ENCODE data around the gene ACTR8.
A peak's percentile ranks its signal among the peaks of the same experiment; 100 is the strongest.

Gene ACTR8

GRCh38 chr3:53887446-53887845, 5.5 kb upstream of the ACTR8 start:
- no peak for TF ChIP-seq EZH2 (IDR thresholded peaks at IDR 0.05; ENCODE audit: borderline replicate concordance, low read depth, low read length, severe bottlenecking)
- no peak for TF ChIP-seq CTCF (IDR thresholded peaks at IDR 0.05; ENCODE audit: borderline replicate concordance, extremely low read depth, low read length, poor library complexity, severe bottlenecking)
- H3K4me1 ChIP-seq (ENCODE audit: insufficient read depth, low read length): peaks cover 5% of the 10 kb centered on the region; the same call in 1 of the 2 replicates
- no peak overlapping the region for H3K4me3 ChIP-seq (ENCODE audit: low read depth in 1 of 2, low read length in 2 of 2)
- H3K27me3 ChIP-seq (ENCODE audit: insufficient read depth, low read length, poor library complexity): peaks cover 25% of the 10 kb centered on the region
- no peaks in the 10 kb centered on the region for H3K9me3 ChIP-seq (ENCODE audit: insufficient read depth, low read length, severe bottlenecking)
- no peak for DNase-seq
- H2AFZ ChIP-seq (ENCODE audit: low read depth, low read length): no peak overlapping the region
- H3K27ac ChIP-seq (ENCODE audit: low read length): no peak overlapping the region
- H3K36me3 ChIP-seq (ENCODE audit: insufficient read depth, low read length): no peaks in the 10 kb centered on the region
- H4K20me1 ChIP-seq (ENCODE audit: insufficient read depth, low read length): no peaks in the 10 kb centered on the region
- H3K79me2 ChIP-seq (ENCODE audit: insufficient read depth, low read length): no peaks in the 10 kb centered on the region
- no peak overlapping the region for H3K4me2 ChIP-seq (ENCODE audit: insufficient read depth, low read length)
- ATAC-seq (ENCODE audit: insufficient read depth, low read depth): peak; percentile 77
- no peak overlapping the region for H3K9ac ChIP-seq (ENCODE audit: low read depth, low read length)

GRCh38 chr3:53885239-53885638, 3.3 kb upstream of the ACTR8 start:
- Histone ChIP-seq H4K20me1 (ENCODE audit: insufficient read depth, low read length) (no peaks in the 10 kb centered on the region), H3K4me1 (ENCODE audit: insufficient read depth, low read length) (peaks cover 19% of the 10 kb centered on the region), H3K4me3 (ENCODE audit: low read depth in 1 of 2, low read length in 2 of 2) (no peak overlapping the region), H3K79me2 (ENCODE audit: insufficient read depth, low read length) (peaks cover 13% of the 10 kb centered on the region), H3K36me3 (ENCODE audit: insufficient read depth, low read length) (peaks cover 5% of the 10 kb centered on the region; the same call in 1 of the 2 replicates), H2AFZ (ENCODE audit: low read depth, low read length) (no peak overlapping the region), H3K4me2 (ENCODE audit: insufficient read depth, low read length) (no peak overlapping the region), H3K9ac (ENCODE audit: low read depth, low read length) (no peak overlapping the region), H3K27ac (ENCODE audit: low read length) (no peak overlapping the region), H3K27me3 (ENCODE audit: insufficient read depth, low read length, poor library complexity) (peaks cover 22% of the 10 kb centered on the region), H3K9me3 (ENCODE audit: insufficient read depth, low read length, severe bottlenecking) (no peaks in the 10 kb centered on the region)
- TF ChIP-seq CTCF (IDR thresholded peaks at IDR 0.05; ENCODE audit: borderline replicate concordance, extremely low read depth, low read length, poor library complexity, severe bottlenecking) (no peak), EZH2 (IDR thresholded peaks at IDR 0.05; ENCODE audit: borderline replicate concordance, low read depth, low read length, severe bottlenecking) (no peak)
- ATAC-seq (ENCODE audit: insufficient read depth, low read depth) (no peak), DNase-seq (no peak)

DNA sequence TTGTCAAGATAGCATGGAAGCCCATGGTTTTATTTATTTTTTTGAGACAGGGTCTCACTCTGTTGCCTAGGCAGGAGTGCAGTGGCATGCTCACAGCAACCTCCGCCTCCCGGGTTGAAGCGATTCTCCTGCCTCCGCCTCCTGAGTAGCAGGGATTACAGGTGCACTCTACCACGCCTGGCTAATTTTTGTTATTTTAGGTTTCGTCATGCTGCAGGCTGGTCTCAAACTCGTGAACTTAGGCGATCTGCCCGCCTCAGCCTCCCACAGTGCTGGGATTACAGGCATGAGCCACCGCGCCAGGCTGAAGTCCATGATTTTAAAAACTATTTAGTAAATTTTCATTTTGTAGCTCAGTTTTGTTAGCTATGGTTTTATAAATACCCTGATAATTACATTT, 2.7 kb upstream of the ACTR8 start:
- Histone ChIP-seq H3K27ac (ENCODE audit: low read length) (no peak overlapping the region), H3K4me3 (ENCODE audit: low read depth in 1 of 2, low read length in 2 of 2) (no peak overlapping the region), H3K4me1 (ENCODE audit: insufficient read depth, low read length) (peaks cover 21% of the 10 kb centered on the region), H3K79me2 (ENCODE audit: insufficient read depth, low read length) (peaks cover 13% of the 10 kb centered on the region), H3K4me2 (ENCODE audit: insufficient read depth, low read length) (no peak overlapping the region), H3K9me3 (ENCODE audit: insufficient read depth, low read length, severe bottlenecking) (no peaks in the 10 kb centered on the region), H3K36me3 (ENCODE audit: insufficient read depth, low read length) (peaks cover 11% of the 10 kb centered on the region), H3K27me3 (ENCODE audit: insufficient read depth, low read length, poor library complexity) (peaks cover 20% of the 10 kb centered on the region), H3K9ac (ENCODE audit: low read depth, low read length) (no peak overlapping the region), H2AFZ (ENCODE audit: low read depth, low read length) (no peak overlapping the region), H4K20me1 (ENCODE audit: insufficient read depth, low read length) (no peaks in the 10 kb centered on the region)
- ATAC-seq (ENCODE audit: insufficient read depth, low read depth) (no peak), DNase-seq (no peak)
- TF ChIP-seq CTCF (IDR thresholded peaks at IDR 0.05; ENCODE audit: borderline replicate concordance, extremely low read depth, low read length, poor library complexity, severe bottlenecking): no peak
- no peak for TF ChIP-seq EZH2 (IDR thresholded peaks at IDR 0.05; ENCODE audit: borderline replicate concordance, low read depth, low read length, severe bottlenecking)

DNA sequence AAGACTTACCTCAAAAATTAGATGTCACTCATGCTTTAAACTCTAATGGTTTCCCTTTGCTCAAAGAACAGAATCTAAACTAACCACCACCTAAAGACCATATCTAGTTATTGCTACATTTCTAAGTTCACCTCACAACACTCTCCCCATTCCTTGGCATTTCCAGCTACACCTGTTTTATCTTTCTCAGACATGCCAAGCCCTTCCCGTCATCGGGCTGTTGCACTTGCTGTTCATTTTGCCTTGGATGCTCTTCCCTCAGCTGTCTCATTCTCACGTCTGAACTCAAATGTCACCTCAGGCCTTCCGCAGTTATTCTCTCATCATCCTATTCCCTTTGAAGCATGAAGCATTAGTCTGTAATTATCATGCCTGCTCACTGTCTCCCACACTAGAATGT, 1.1 kb upstream of the ACTR8 start:
- no peak for DNase-seq
- no peak for ATAC-seq (ENCODE audit: insufficient read depth, low read depth)
- Histone ChIP-seq H3K4me2 (ENCODE audit: insufficient read depth, low read length) (no peak overlapping the region), H3K27me3 (ENCODE audit: insufficient read depth, low read length, poor library complexity) (peaks cover 18% of the 10 kb centered on the region), H3K79me2 (ENCODE audit: insufficient read depth, low read length) (peaks cover 13% of the 10 kb centered on the region), H3K4me3 (ENCODE audit: low read depth in 1 of 2, low read length in 2 of 2) (no peak overlapping the region), H2AFZ (ENCODE audit: low read depth, low read length) (peak overlapping the region; percentile 63; the same call in 1 of the 2 replicates), H3K4me1 (ENCODE audit: insufficient read depth, low read length) (peaks cover 21% of the 10 kb centered on the region), H4K20me1 (ENCODE audit: insufficient read depth, low read length) (no peaks in the 10 kb centered on the region), H3K9ac (ENCODE audit: low read depth, low read length) (no peak overlapping the region), H3K9me3 (ENCODE audit: insufficient read depth, low read length, severe bottlenecking) (no peaks in the 10 kb centered on the region), H3K36me3 (ENCODE audit: insufficient read depth, low read length) (peaks cover 25% of the 10 kb centered on the region), H3K27ac (ENCODE audit: low read length) (no peak overlapping the region)
- no peak for TF ChIP-seq CTCF (IDR thresholded peaks at IDR 0.05; ENCODE audit: borderline replicate concordance, extremely low read depth, low read length, poor library complexity, severe bottlenecking)
- no peak for TF ChIP-seq EZH2 (IDR thresholded peaks at IDR 0.05; ENCODE audit: borderline replicate concordance, low read depth, low read length, severe bottlenecking)

Data from DND-41 (cell line).